PC-9 (cell line): ENCODE data around the gene BCR. TPM values are rescaled to one million over a fixed set of nuclear protein-coding genes. Genes with fewer than 3 reads are reported as not detected.
"Not testable (repeated sequence)": the region's sequence is repeated elsewhere in the genome, so short reads cannot be mapped to it uniquely, and the experiment has no call there.

ENCODE experiments used
- BruUV-seq: library from RNA; stranded (reverse); fragments of 400-500 nt; replicated peaks from 2 replicates; lab custom pipeline; 2021; lab: Mats Ljungman, UMichigan
- CTCF ChIA-PET: fragments of 300-600 bp; sonication (Branson Sonifier 250); formaldehyde crosslinking; loops from one replicate; lab custom pipeline; 2022; ENCODE audit warnings: antibody characterized with exemption; lab: Charles Lee
- POLR2A ChIA-PET: fragments of 300-600 bp; sonication (Branson Sonifier 250); formaldehyde crosslinking; loops from one replicate; lab custom pipeline; 2022; ENCODE audit warnings: antibody characterized with exemption; ENCODE audit not compliant: unreplicated experiment; lab: Charles Lee
- DNase-seq, 2 experiments: peaks; one replicate each; pipeline versions ENCODE4 v3.0.0 to v3.0.0-alpha.2; 2015 to 2022; ENCODE audit warnings: mixed read lengths in 1 of 2
- H2AFZ ChIP-seq: fragments of 200-600 bp; sonication (generic); 2 replicates; pipeline ENCODE4 v1.8.1; 2017; ENCODE audit warnings: antibody characterized with exemption
- H3F3A ChIP-seq: fragments of 200-600 bp; sonication (generic); 2 replicates; pipeline ENCODE4 v1.8.1; 2017; ENCODE audit warnings: antibody characterized with exemption, mild to moderate bottlenecking, low read depth; ENCODE audit not compliant: insufficient read depth
- H3K27ac ChIP-seq: fragments of 200-600 bp; sonication (generic); 2 replicates; pipeline ENCODE4 v1.6.1; 2016; ENCODE audit warnings: mixed run types
- H3K27me3 ChIP-seq: fragments of 200-600 bp; sonication (generic); 2 replicates; pipeline ENCODE4 v1.6.1; 2016; ENCODE audit warnings: low read depth, mixed run types; ENCODE audit not compliant: insufficient read depth
- H3K36me3 ChIP-seq: fragments of 200-600 bp; sonication (generic); 2 replicates; pipeline ENCODE4 v1.6.1; 2016; ENCODE audit warnings: low read depth, mixed run types
- H3K4me1 ChIP-seq: fragments of 200-600 bp; sonication (generic); replicated peaks from 2 replicates; pipeline ENCODE4 v1.6.1; 2016; ENCODE audit warnings: mixed run types; ENCODE audit not compliant: insufficient read depth
- H3K4me2 ChIP-seq: fragments of 200-600 bp; sonication (generic); 2 replicates; pipeline ENCODE4 v1.6.1; 2017; ENCODE audit warnings: mixed run types
- H3K4me3 ChIP-seq: fragments of 200-600 bp; sonication (generic); 2 replicates; pipeline ENCODE4 v1.6.1; 2016; ENCODE audit warnings: mixed run types
- H3K79me2 ChIP-seq: fragments of 200-600 bp; sonication (generic); 2 replicates; pipeline ENCODE4 v1.6.1; 2017; ENCODE audit warnings: low read depth, mixed run types
- H3K9me2 ChIP-seq: fragments of 200-600 bp; sonication (generic); 2 replicates; pipeline ENCODE4 v1.8.1; 2017; ENCODE audit warnings: mild to moderate bottlenecking; ENCODE audit not compliant: insufficient read depth
- H3K9me3 ChIP-seq: fragments of 200-600 bp; sonication (generic); 2 replicates; pipeline ENCODE4 v1.8.1; 2016; ENCODE audit warnings: low read depth; ENCODE audit not compliant: insufficient read depth
- H4K20me1 ChIP-seq: fragments of 200-600 bp; sonication (generic); 2 replicates; pipeline ENCODE4 v1.8.1; 2017; ENCODE audit not compliant: insufficient read depth
- CTCF ChIP-seq: fragments of 200-600 bp; sonication (generic); conservative IDR thresholded peaks from 2 replicates; pipeline ENCODE4 v1.6.1; 2017; ENCODE audit warnings: mixed run types, antibody characterized with exemption, mild to moderate bottlenecking, moderate library complexity
- EZH2 ChIP-seq: fragments of 200-600 bp; sonication (generic); IDR thresholded peaks from 2 replicates; pipeline ENCODE4 v1.8.0; 2017; ENCODE audit warnings: antibody characterized with exemption, low read depth
- intact Hi-C: fragments of 100-400 bp; cut with micrococcal nuclease; formaldehyde crosslinking; loops from one replicate; pipeline ENCODE4 v1.10.0; 2022; ENCODE audit not compliant: unreplicated experiment
- total RNA-seq: library from RNA; stranded (reverse); gene quantifications from 2 replicates; pipeline ENCODE4 v1.2.3, GENCODE V29; 2021

The BCR gene
- total RNA-seq, 1 experiment from 2014 or later = 47.8 TPM

- H3K4me2 ChIP-seq = no peak overlapping the region
- DNase-seq = no peak
- no peak overlapping the region for H3K27ac ChIP-seq
- H3F3A ChIP-seq = no peaks in the 10 kb centered on the region
- BruUV-seq = no TSS peak
- POLR2A ChIA-PET = no interaction called here
- H3K4me1 ChIP-seq = no peaks in the 10 kb centered on the region
- H3K79me2 ChIP-seq = no peaks in the 10 kb centered on the region
- H2AFZ ChIP-seq = no peak overlapping the region
- H3K9me3 ChIP-seq = no peaks in the 10 kb centered on the region
- intact Hi-C loops = no loop called here
- H4K20me1 ChIP-seq = no peaks in the 10 kb centered on the region
- H3K9me2 ChIP-seq = no peaks in the 10 kb centered on the region
- H3K27me3 ChIP-seq = peaks cover 12% of the 10 kb centered on the region
- H3K4me3 ChIP-seq = no peak overlapping the region
- no peaks in the 10 kb centered on the region for H3K36me3 ChIP-seq
- CTCF ChIA-PET = no interaction called here
- TF ChIP-seq CTCF (no peak), EZH2 (no peak)
Observed at GRCh38 chr22:23132376-23133091, 47.8 kb upstream of the BCR start.

- Histone ChIP-seq H3K9me2 (no peaks in the 10 kb centered on the region), H2AFZ (no peak overlapping the region), H3K36me3 (no peaks in the 10 kb centered on the region), H3K27ac (no peak overlapping the region), H3F3A (no peaks in the 10 kb centered on the region), H3K27me3 (peaks cover 12% of the 10 kb centered on the region), H4K20me1 (no peaks in the 10 kb centered on the region), H3K79me2 (no peaks in the 10 kb centered on the region), H3K4me3 (no peak overlapping the region), H3K4me2 (no peak overlapping the region), H3K9me3 (no peaks in the 10 kb centered on the region), H3K4me1 (no peaks in the 10 kb centered on the region)
- no TSS peak for BruUV-seq
- DNase-seq = no peak
- intact Hi-C loops = no loop called here
- TF ChIP-seq EZH2 (no peak), CTCF (no peak)
- CTCF ChIA-PET = no interaction called here
- POLR2A ChIA-PET = no interaction called here
Observed at GRCh38 chr22:23133922-23134321, 46.4 kb upstream of the BCR start.

- H4K20me1 ChIP-seq, H3K79me2 ChIP-seq, H3K36me3 ChIP-seq, H3K4me3 ChIP-seq, H3K9me2 ChIP-seq, H3K4me1 ChIP-seq, POLR2A ChIA-PET, H3K27ac ChIP-seq, DNase-seq, H3K27me3 ChIP-seq, BruUV-seq, H3F3A ChIP-seq, intact Hi-C loops, H3K9me3 ChIP-seq, H2AFZ ChIP-seq, H3K4me2 ChIP-seq, CTCF ChIA-PET: not testable (repeated sequence)
Observed at GRCh38 chr22:23136991-23137390, 43.3 kb upstream of the BCR start.

GRCh38 chr22:23137468-23137867 lies 42.8 kb upstream of the BCR start:
- ChIA-PET POLR2A (no interaction called here), CTCF (no interaction called here)
- Histone ChIP-seq H3K27ac (no peak overlapping the region), H3K4me2 (no peak overlapping the region), H3K9me3 (no peaks in the 10 kb centered on the region), H2AFZ (no peak overlapping the region), H4K20me1 (no peaks in the 10 kb centered on the region), H3K36me3 (no peaks in the 10 kb centered on the region), H3F3A (no peaks in the 10 kb centered on the region), H3K4me3 (no peak overlapping the region), H3K79me2 (no peaks in the 10 kb centered on the region), H3K9me2 (no peaks in the 10 kb centered on the region), H3K4me1 (0 out of 2 replicates have a peak, but pooled peaks cover 4% of the 10 kb centered on the region), H3K27me3 (no peaks in the 10 kb centered on the region; the same call in 1 of the 2 replicates)
- no TSS peak for BruUV-seq
- no peak for TF ChIP-seq EZH2
- TF ChIP-seq CTCF = no peak
- intact Hi-C loops = no loop called here
- no peak for DNase-seq
